Activated CD4-positive, alpha-beta memory T cell treated with anti-CD3 and anti-CD28 coated beads, Interleukin-2, amount 10 ng/mL, durations not matched to agents 7 days and 5 days (primary cell): Measurements from ENCODE around the gene NOL4L. TPM values are rescaled to one million over a fixed set of nuclear protein-coding genes. Genes with fewer than 3 reads are reported as not detected.

Experiments used
- CTCF ChIA-PET: fragments of 350-600 bp; sonication (Branson Sonifier 250); formaldehyde crosslinking; loops from one replicate; lab custom pipeline; 2021; ENCODE audit warnings: antibody characterized with exemption, inconsistent platforms; lab: Charles Lee
- POLR2A ChIA-PET: fragments of 350-600 bp; sonication (Branson Sonifier 250); formaldehyde crosslinking; loops from one replicate; lab custom pipeline; 2021; ENCODE audit warnings: antibody characterized with exemption; lab: Charles Lee
- DNase-seq: peaks from one replicate; pipeline ENCODE4 v3.0.0-alpha.2; 2020
- H3K27ac Mint-ChIP-seq: one replicate; pipeline ENCODE4 v1.8.0; 2021; ENCODE audit warnings: mild to moderate bottlenecking, mixed read lengths
- H3K27me3 Mint-ChIP-seq: one replicate; pipeline ENCODE4 v1.8.0; 2021; ENCODE audit warnings: mixed read lengths
- H3K36me3 Mint-ChIP-seq: one replicate; pipeline ENCODE4 v1.8.0; 2021; ENCODE audit warnings: low read depth, mixed read lengths
- H3K4me1 Mint-ChIP-seq: one replicate; pipeline ENCODE4 v1.8.0; 2021; ENCODE audit warnings: mixed read lengths
- H3K4me3 Mint-ChIP-seq: one replicate; pipeline ENCODE4 v1.8.0; 2021; ENCODE audit warnings: mild to moderate bottlenecking, mixed read lengths
- H3K9me3 Mint-ChIP-seq: one replicate; pipeline ENCODE4 v1.8.0; 2021; ENCODE audit warnings: mixed read lengths
- total RNA-seq, 2 experiments: library from RNA; stranded (reverse); gene quantifications; one replicate each; pipeline ENCODE4 v1.2.3, GENCODE V29; 2021

Gene NOL4L
- total RNA-seq, 2 experiments from 2014 or later, result 17.1 to 19.1 TPM

DNA sequence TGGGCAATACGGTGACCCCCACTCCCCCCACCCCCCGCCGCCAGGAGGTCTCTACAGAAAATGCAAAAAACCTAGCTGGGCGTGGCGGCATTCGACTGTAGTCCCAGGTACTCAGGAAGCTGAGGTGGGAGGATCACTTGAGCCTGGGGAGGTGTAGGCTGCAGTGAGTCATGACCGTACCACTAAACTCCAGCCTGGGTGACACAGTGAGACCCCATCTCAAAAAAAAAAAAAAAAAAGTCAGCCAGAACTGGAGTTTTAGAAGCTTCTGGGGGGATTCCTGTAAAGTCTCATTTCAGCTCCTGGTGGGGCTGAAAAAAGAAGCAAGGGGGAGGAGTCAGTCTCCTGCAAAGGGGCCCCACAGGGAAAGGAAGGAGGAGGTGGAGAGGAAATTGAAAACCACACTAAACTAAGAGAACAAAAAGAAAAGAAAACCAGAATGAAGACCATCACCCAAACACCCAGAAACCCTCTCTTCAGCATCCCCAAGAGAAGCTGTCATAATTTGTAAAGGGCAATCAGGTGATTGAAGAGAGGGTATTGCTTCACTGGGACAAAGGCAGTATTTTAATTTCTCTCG is 50.4 kb downstream of the NOL4L start:
- POLR2A ChIA-PET, result interaction anchor here (0.6 to 11.2 kb wide), 11 partner anchors 11 to 819 kb away, joined by 3 to 204 read pairs (median 4); partner anchors contain the start of genes BCL2L1 and COMMD7
- peak; percentile 65 for DNase-seq
- Mint-ChIP-seq H3K4me1 (peaks cover 69% of the 10 kb centered on the region), H3K36me3 (peaks cover 16% of the 10 kb centered on the region), H3K27ac (peak overlapping the region; percentile 100), H3K9me3 (no peaks in the 10 kb centered on the region), H3K4me3 (peak overlapping the region; percentile 80), H3K27me3 (no peaks in the 10 kb centered on the region)
- CTCF ChIA-PET, result interaction anchor here (0.9 to 11.3 kb wide), 5 partner anchors 11 to 118 kb away, joined by 3 to 149 read pairs (median 3); no protein-coding TSS in a partner anchor

DNA sequence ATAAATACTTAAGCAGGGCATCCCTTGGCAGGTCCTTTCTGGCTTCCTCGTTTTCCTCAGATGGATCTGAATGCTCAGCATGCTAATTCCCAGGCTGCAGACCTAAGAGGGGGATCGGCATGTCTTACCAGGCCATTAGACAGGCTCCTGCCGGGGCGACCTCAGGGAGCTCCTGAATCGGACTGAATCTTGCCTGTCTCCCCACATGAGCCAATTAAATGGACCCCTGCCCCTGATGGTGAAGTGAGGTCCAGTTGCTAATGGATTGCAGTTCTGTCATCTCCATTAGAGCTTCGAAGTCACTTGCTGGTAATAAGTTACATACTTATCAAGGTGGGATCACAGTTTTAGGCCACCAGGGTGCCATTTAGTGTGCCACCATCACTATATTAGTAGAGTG is 51.4 kb downstream of the NOL4L start:
- no peaks in the 10 kb centered on the region for H3K27me3 Mint-ChIP-seq
- ChIA-PET CTCF (interaction anchor here (1.5 to 11.3 kb wide), 3 partner anchors 10 to 119 kb away, joined by 3 to 149 read pairs (median 12); no protein-coding TSS in a partner anchor), POLR2A (interaction anchor here (3.4 to 11.2 kb wide), 2 partner anchors 10 to 49 kb away, joined by 19 to 204 read pairs; no protein-coding TSS in a partner anchor)
- H3K27ac Mint-ChIP-seq, result peak overlapping the region; percentile 100
- peaks cover 61% of the 10 kb centered on the region for H3K4me1 Mint-ChIP-seq
- peaks cover 13% of the 10 kb centered on the region for H3K36me3 Mint-ChIP-seq
- no peak overlapping the region for H3K4me3 Mint-ChIP-seq
- no peaks in the 10 kb centered on the region for H3K9me3 Mint-ChIP-seq
- DNase-seq, result no peak

DNA sequence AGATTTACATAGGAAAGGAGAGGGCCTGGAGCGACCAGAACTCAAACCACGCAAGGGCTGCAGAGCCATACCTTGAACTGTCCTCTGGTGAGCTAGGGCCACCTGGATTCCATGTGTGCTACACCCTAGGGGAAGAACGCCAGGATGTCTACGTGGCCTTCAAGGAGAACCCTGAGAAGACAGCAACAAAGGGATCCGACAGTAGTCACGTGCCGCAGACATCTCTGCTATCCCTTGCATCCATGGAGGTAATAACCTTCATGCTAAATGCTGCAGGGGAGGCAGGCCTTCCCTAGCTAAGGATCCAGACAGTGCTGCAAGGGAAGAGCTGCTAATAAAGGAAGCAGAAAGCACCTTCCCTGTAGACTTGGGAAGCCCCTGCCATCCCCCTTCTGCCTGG is 52.9 kb downstream of the NOL4L start:
- no peak overlapping the region for H3K27ac Mint-ChIP-seq
- CTCF ChIA-PET, result interaction anchor here (11.3 kb wide), 1 partner anchor 8 kb away, joined by 149 read pairs; no protein-coding TSS in a partner anchor
- no peak overlapping the region for H3K4me3 Mint-ChIP-seq
- no peaks in the 10 kb centered on the region for H3K27me3 Mint-ChIP-seq
- peaks cover 12% of the 10 kb centered on the region for H3K36me3 Mint-ChIP-seq
- peaks cover 53% of the 10 kb centered on the region for H3K4me1 Mint-ChIP-seq
- DNase-seq, result no peak
- no peaks in the 10 kb centered on the region for H3K9me3 Mint-ChIP-seq
- POLR2A ChIA-PET, result interaction anchor here (1.0 to 11.2 kb wide), 2 partner anchors 9 kb away, joined by 3 to 204 read pairs; no protein-coding TSS in a partner anchor

DNA sequence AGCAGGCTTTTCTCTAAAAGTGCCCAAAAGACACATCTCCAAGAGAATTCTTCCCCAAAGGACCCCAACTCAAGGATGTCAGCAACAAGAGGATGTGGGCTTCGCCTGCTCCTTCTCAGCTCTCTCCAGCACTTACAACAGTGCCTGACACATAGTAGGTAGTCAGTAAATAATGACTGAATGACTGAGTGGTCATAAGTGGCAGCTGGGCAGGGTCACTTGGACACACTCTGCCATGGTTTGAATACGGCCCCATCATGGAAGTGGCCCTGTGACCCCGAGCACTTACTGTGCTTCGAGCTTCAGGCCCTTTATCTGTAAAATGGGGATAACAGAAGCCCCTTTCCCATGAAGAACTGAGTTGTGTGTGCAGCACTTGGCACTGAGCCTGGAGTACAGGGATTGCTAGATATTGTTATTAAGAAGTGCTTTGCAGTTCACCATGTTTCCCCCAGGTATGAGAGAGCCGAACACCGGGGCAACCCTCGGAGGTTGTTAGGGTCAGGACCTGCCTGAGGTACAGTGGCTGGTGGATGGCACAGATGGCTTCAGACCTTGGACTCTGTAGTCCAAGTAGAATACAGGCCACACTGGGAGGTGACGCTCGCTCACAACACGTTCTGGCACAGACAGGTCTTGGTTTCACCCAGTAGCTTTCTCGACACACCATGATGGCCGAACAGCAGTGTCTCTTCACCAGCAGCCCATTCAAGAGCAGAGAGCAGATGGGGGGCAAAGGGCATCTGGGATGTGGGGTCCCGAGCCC is 56.0 kb downstream of the NOL4L start:
- ChIA-PET CTCF (interaction anchor here (2.3 to 9.3 kb wide), 2 partner anchors 9 to 123 kb away, joined by 6 to 149 read pairs; no protein-coding TSS in a partner anchor), POLR2A (interaction anchor here (11.6 kb wide), 1 partner anchor 8 kb away, joined by 204 read pairs; no protein-coding TSS in a partner anchor)
- H3K27me3 Mint-ChIP-seq, result no peaks in the 10 kb centered on the region
- H3K4me1 Mint-ChIP-seq, result peaks cover 51% of the 10 kb centered on the region
- no peak overlapping the region for H3K27ac Mint-ChIP-seq
- no peaks in the 10 kb centered on the region for H3K9me3 Mint-ChIP-seq
- H3K36me3 Mint-ChIP-seq, result peaks cover 29% of the 10 kb centered on the region
- DNase-seq, result no peak
- H3K4me3 Mint-ChIP-seq, result no peak overlapping the region

DNA sequence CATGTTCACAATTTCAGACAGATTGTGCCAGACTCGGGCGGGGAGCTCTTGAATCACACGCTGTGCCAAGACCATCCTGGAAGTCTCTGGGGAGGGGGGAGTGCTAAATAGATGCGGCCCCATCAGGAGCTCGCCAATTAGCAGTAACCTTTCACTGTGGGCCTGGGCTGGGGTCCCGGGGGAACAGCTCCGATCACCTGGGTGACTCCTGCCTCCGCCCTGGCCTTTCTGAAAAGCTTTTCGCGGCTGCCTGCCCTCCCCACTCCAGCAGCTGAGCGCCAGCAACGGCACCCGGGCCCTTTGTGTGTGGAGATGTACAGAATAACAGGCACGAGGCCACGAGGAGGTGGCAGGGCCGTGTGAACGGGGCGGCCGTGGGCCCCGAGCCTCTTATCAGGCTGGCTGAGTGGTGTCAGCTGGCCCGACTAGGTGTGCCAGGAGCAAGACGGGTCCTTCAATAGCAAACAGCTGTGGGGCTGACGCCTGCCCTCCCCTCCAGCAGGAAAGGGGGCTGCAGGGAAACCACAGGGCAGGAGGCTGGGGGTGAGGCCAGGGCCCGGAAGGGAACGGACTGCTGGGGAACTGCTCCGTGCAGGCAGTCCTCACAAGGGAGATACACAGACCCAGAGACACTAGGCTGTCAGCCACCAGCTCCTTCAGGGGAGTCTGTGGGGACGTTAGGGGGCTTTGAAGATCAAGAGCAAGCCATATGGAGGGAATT is 56.8 kb downstream of the NOL4L start:
- Mint-ChIP-seq H3K27ac (no peak overlapping the region), H3K27me3 (no peaks in the 10 kb centered on the region), H3K4me3 (no peak overlapping the region), H3K4me1 (peaks cover 50% of the 10 kb centered on the region), H3K36me3 (peaks cover 24% of the 10 kb centered on the region), H3K9me3 (no peaks in the 10 kb centered on the region)
- no peak for DNase-seq
- ChIA-PET CTCF (interaction anchor here (1.6 to 9.3 kb wide), 2 partner anchors 9 to 124 kb away, joined by 5 to 149 read pairs; no protein-coding TSS in a partner anchor), POLR2A (interaction anchor here (11.6 kb wide), 1 partner anchor 9 kb away, joined by 204 read pairs; no protein-coding TSS in a partner anchor)

DNA sequence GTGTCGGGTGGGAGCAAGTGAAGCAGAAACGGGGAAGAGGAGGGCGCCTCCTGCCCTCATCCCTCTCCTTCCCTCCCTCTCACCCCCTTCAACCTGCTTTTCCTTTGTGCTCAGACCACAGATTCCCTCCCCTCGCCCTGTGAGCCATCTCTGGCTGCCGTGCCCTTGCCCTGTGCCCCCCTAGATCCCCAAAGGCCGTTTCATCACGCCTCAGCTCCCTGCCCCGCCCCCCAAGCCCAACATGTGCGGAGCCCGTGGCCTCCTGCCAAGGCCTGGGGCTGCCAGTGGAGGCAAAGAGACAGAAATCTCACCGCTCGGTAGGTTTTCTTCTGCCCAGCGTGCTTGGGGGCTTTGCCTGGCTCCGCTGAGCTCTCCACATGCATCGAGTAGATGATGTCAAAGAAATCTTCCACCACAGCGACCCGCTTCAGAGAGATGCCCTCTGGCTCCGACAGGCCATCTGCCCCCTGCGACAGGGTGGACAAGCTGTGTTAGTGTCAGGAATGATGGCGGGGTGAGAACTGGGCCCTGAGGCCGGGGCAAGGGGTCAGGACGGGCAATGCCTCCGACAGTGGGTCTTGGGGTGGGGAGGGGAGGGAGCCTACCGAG is 57.6 kb downstream of the NOL4L start:
- H3K9me3 Mint-ChIP-seq, result no peaks in the 10 kb centered on the region
- ChIA-PET CTCF (interaction anchor here (1.6 to 9.3 kb wide), 2 partner anchors 10 to 125 kb away, joined by 5 to 149 read pairs; no protein-coding TSS in a partner anchor), POLR2A (interaction anchor here (11.6 kb wide), 1 partner anchor 10 kb away, joined by 204 read pairs; no protein-coding TSS in a partner anchor)
- H3K27me3 Mint-ChIP-seq, result no peaks in the 10 kb centered on the region
- H3K4me3 Mint-ChIP-seq, result no peak overlapping the region
- no peak for DNase-seq
- H3K36me3 Mint-ChIP-seq, result peaks cover 21% of the 10 kb centered on the region
- H3K27ac Mint-ChIP-seq, result no peak overlapping the region
- peaks cover 51% of the 10 kb centered on the region for H3K4me1 Mint-ChIP-seq

DNA sequence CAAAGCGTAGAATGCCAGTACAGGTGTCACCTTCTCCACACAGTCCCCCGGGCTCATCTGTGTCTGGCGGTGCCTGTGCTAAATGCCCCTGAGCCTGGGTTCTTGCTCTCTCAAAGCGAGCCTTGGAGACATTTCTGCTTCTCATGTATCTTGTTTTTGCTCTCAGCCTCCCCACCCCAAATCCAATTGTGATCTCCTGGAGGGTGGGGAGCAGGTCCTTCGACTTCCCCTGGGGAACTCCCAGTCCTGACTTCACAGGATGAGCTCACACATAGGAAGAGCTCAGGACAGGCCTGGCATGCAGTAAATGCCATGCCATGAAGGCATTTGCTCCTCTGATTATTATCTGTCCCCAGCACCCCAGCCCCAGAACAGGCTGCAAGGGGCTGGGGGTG is 58.1 kb downstream of the NOL4L start:
- Mint-ChIP-seq H3K27ac (peak overlapping the region; percentile 48), H3K9me3 (no peaks in the 10 kb centered on the region), H3K4me1 (peaks cover 51% of the 10 kb centered on the region), H3K27me3 (no peaks in the 10 kb centered on the region), H3K36me3 (peaks cover 21% of the 10 kb centered on the region), H3K4me3 (no peak overlapping the region)
- CTCF ChIA-PET, result interaction anchor here (1.6 to 9.3 kb wide), 3 partner anchors 11 to 126 kb away, joined by 5 to 164 read pairs (median 149); no protein-coding TSS in a partner anchor
- DNase-seq, result no peak
- POLR2A ChIA-PET, result interaction anchor here (11.6 kb wide), 1 partner anchor 10 kb away, joined by 204 read pairs; no protein-coding TSS in a partner anchor

DNA sequence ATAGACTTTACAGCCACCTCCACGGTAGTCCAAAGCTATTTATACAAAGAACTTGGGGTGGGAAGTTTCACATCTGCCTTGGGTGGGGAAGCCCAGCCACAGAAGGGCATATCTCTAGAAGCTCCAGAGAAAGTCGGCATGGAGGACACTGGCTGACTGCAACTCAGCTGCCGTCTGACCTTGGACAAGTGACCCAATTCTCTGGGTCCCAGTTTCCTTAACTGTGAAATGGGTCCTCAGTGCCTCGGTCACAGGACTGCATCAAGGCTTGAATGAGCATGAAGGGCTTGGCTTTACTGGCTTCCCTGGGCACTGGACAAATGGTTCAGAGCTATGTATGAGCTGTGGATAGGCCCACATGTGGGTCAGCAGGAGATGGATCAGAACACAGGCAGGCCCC is 58.6 kb downstream of the NOL4L start:
- ChIA-PET POLR2A (interaction anchor here (11.6 kb wide), 1 partner anchor 11 kb away, joined by 204 read pairs; no protein-coding TSS in a partner anchor), CTCF (interaction anchor here (7.9 to 9.3 kb wide), 2 partner anchors 11 to 127 kb away, joined by 149 to 164 read pairs; no protein-coding TSS in a partner anchor)
- Mint-ChIP-seq H3K27me3 (no peaks in the 10 kb centered on the region), H3K4me1 (peaks cover 51% of the 10 kb centered on the region), H3K27ac (no peak overlapping the region), H3K9me3 (no peaks in the 10 kb centered on the region), H3K4me3 (no peak overlapping the region), H3K36me3 (peaks cover 21% of the 10 kb centered on the region)
- DNase-seq, result no peak

DNA sequence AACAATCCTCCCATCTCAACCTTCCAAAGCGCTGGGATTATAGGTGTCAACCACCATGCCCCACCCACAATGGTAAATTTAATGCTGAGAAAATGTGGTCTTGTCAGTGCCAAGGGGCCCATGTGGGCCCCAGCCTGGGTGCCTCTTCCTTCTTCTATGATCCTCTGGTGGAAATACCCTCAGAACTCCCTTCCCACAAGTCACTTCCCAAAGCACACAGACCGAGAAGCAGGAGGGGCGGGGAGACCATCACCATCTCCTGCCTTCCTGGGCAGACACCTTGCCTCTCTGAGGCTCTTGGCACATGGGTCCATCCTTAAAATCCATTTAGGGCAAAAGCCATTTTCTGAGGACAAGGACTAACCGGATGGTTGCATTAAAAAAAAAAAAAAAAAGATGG is 59.0 kb downstream of the NOL4L start:
- Mint-ChIP-seq H3K36me3 (peaks cover 21% of the 10 kb centered on the region), H3K9me3 (no peaks in the 10 kb centered on the region), H3K4me3 (no peak overlapping the region), H3K27ac (peak overlapping the region; percentile 8), H3K27me3 (no peaks in the 10 kb centered on the region), H3K4me1 (peaks cover 52% of the 10 kb centered on the region)
- ChIA-PET POLR2A (interaction anchor here (11.6 kb wide), 1 partner anchor 11 kb away, joined by 204 read pairs; no protein-coding TSS in a partner anchor), CTCF (interaction anchor here (7.9 to 9.3 kb wide), 2 partner anchors 12 to 127 kb away, joined by 149 to 164 read pairs; no protein-coding TSS in a partner anchor)
- no peak for DNase-seq

DNA sequence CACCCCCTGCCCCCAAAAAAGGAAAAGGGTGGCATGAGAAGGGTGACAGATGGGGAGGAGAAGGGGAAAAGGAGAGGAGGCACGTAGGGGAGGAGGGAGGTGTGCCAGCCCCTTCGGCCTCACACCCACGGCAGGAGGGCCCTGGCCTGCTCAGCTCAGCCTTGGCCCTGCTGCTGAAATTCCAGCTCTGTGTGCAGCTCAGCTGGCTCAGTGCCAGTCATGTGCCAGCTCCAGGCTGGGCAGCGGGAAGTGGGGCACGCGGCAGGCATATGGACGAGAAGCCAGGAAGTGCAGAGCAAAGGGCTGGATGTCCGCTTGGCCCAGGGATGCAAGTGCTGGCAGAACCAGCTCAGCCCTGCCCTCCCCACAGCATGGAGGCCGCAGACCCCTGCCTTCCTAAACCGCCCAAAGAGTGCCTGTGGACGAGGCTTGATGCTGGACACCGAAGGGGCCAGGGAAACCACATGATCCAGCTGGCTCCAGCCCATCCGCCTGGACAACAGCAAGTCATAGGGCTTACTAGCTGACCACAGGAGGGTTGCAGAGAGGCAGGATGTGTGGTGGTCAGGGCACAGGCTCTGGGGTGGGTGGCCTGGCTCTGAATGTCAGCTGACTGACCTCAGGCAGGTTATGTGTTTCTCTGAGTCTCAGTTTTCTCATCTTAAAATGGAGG is 60.2 kb downstream of the NOL4L start:
- Mint-ChIP-seq H3K4me1 (peaks cover 52% of the 10 kb centered on the region), H3K4me3 (no peak overlapping the region), H3K36me3 (peaks cover 26% of the 10 kb centered on the region), H3K9me3 (no peaks in the 10 kb centered on the region), H3K27ac (no peak overlapping the region), H3K27me3 (no peaks in the 10 kb centered on the region)
- no peak for DNase-seq
- CTCF ChIA-PET, result interaction anchor here (1.4 to 9.3 kb wide), 3 partner anchors 13 to 253 kb away, joined by 4 to 164 read pairs (median 149); no protein-coding TSS in a partner anchor
- POLR2A ChIA-PET, result interaction anchor here (1.7 to 11.6 kb wide), 2 partner anchors 12 to 16 kb away, joined by 3 to 204 read pairs; no protein-coding TSS in a partner anchor
